ENCODE results near the gene EPB41L3.

The EPB41L3 gene

DNA sequence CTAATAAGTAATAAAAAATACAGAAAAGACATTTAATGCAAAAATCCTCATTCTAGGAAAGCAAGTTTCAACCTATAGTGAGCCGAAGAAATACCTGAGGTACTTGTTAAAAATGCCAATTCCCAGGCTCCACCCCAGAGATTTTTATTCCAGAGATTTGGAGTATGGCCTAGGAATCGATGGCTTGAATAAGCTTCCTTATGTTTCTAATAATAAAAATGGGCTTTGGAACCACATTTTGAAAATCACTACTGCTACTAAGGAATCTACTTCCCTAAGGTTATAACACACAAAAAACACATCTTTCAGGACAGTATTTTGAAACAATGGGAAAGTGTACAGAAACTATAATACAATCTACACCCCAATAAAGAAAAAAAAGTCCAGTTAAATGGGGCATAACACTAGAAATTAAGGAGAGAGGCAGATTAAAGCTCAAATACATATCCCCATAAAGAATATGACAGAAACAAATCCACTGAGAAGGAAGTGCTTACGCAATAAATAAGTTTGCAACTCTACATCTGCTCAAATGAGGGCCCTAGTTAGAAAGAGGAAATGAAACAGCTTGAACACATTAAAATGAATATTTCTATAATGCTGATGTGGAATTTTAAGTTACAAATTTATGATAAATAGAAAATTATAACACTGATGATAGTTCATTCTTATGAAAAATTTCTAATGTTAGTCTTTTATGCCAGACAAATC lies 103.7 kb downstream of the EPB41L3 start:
- TF ChIP-seq, protein P1, sequence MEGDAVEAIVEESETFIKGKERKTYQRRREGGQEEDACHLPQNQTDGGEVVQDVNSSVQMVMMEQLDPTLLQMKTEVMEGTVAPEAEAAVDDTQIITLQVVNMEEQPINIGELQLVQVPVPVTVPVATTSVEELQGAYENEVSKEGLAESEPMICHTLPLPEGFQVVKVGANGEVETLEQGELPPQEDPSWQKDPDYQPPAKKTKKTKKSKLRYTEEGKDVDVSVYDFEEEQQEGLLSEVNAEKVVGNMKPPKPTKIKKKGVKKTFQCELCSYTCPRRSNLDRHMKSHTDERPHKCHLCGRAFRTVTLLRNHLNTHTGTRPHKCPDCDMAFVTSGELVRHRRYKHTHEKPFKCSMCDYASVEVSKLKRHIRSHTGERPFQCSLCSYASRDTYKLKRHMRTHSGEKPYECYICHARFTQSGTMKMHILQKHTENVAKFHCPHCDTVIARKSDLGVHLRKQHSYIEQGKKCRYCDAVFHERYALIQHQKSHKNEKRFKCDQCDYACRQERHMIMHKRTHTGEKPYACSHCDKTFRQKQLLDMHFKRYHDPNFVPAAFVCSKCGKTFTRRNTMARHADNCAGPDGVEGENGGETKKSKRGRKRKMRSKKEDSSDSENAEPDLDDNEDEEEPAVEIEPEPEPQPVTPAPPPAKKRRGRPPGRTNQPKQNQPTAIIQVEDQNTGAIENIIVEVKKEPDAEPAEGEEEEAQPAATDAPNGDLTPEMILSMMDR (IDR thresholded peaks at IDR 0.05; ENCODE audit: control insufficient read depth, extremely low read depth, insufficient read depth): no peak
- DNase-seq (ENCODE audit: low read depth): no peak

DNA sequence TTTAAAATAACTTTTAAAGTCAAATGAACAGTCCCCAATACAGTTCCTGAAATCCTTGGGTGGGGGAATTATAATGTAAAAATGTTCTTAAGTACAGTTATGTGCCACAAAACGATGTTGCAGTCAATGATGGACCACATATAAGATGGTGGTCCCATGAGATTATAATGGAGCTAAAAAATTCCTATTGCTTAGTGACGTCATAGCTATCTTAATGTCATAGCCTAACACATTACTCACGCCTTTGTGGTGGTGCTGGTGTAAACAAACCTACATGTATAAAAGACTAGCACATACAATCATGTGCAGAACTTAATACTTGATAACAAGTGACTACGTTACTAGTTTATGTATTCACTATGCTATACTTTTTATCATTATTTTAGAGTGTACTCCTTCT lies 109.4 kb downstream of the EPB41L3 start:
- TF ChIP-seq, protein P1 (IDR thresholded peaks at IDR 0.05; ENCODE audit: control insufficient read depth, extremely low read depth, insufficient read depth): no peak
- no peak for DNase-seq (ENCODE audit: low read depth)
- no peak overlapping the region for H3K4me3 ChIP-seq (ENCODE audit: low read depth, low read length)

More for the DNA sequence above, 103.7 kb downstream of the EPB41L3 start:
- H3K4me3 ChIP-seq (ENCODE audit: low read depth, low read length): no peak overlapping the region

DNA sequence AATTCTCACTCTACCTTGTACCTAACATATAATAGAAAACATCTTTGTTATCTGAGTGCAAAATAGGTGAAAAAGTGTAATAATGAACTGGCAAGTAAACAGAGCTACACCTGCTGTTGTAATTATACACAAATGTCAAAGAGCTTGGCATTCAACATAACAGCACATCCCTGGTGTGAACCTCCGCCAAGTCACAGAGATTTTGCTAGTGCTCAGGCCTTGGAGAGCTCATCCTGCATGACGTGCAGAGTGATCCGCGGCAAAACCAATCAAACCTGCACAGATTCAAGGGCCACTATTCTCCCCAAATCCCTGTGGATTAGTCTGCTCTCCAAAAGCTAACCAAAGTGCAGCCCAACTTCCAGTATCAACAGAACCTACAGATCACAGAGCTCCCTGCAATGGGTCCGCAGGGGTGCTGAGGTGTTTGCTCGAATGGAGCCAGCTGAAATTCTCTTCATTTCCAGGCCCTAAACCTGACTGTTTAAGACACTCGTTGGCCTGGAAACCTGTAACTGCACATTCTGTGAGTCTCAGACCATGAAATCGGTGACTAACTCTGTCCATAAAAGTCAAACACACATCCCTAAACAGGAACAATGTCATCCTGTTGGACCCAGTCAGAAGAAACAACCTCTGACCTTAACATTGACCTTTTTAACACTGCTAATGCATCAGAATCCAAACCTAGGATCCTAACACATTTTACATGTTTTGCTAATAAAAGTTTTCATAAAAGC lies 111.8 kb downstream of the EPB41L3 start:
- TF ChIP-seq, protein P1 (IDR thresholded peaks at IDR 0.05; ENCODE audit: control insufficient read depth, extremely low read depth, insufficient read depth): no peak
- no peak overlapping the region for H3K4me3 ChIP-seq (ENCODE audit: low read depth, low read length)

DNA sequence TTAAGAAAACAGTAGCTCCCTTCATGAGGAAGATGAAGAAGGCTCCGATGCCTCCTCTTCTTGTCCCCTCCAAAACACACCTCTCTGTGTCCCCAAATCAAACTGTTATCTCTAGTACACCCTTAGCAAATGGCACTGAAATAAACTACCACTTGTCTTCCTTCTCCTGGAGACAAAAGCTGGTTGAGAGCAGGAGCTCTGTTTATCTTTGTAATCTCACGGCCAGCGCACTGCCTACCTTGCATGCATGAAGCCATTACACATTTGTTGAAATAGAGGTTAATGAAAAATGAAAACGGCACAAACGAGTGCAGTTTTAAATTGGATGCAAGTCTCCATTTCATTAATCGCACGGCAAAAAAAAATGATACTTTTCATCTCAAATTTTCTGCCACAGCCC lies 113.7 kb downstream of the EPB41L3 start:
- no peak overlapping the region for H3K4me3 ChIP-seq (ENCODE audit: low read depth, low read length)
- DNase-seq (ENCODE audit: low read depth): no peak
- TF ChIP-seq, protein P1 (IDR thresholded peaks at IDR 0.05; ENCODE audit: control insufficient read depth, extremely low read depth, insufficient read depth): no peak

More for the DNA sequence above, 111.8 kb downstream of the EPB41L3 start:
- no peak for DNase-seq (ENCODE audit: low read depth)

DNA sequence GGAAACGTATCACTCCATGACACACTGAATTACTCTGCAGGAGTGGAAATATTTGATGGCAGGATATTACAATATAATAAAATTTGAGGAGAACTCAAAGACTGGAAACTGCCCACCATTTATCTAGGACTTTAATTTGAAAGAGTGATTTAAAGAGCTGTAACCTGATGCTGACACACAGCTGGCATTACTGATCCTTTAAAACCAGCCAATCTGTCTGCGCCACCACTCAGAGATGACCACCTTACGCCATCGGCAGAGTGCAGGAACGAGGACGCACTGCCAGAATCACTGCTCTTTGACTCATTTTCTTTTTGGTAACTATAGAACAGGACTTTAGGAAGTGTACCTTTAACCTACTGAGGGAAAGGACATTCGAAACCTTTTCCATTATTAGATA lies 114.1 kb downstream of the EPB41L3 start:
- TF ChIP-seq, protein P1 (IDR thresholded peaks at IDR 0.05; ENCODE audit: control insufficient read depth, extremely low read depth, insufficient read depth): no peak
- DNase-seq (ENCODE audit: low read depth): no peak
- H3K4me3 ChIP-seq (ENCODE audit: low read depth, low read length): no peak overlapping the region

DNA sequence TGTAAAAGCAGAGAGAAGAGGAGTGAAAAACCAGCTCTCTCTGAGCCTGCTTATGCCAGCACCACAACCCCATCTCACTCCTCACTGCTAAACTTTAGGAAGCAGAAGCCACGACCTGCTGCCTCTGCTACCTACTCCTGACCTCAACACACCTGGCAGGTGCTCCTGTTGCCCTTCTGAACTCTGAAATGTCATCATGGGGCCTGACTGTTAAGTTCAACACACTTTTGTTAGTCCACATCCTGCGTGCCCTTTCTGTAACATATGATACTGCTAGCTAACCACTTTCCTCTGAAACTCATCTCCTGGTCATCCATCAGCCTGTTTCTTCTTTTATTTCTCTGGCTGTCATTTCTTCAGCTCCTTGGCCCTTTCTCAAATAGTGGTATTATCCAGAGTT lies 118.1 kb downstream of the EPB41L3 start:
- TF ChIP-seq, protein P1 (IDR thresholded peaks at IDR 0.05; ENCODE audit: control insufficient read depth, extremely low read depth, insufficient read depth): no peak
- DNase-seq (ENCODE audit: low read depth): no peak
- no peak overlapping the region for H3K4me3 ChIP-seq (ENCODE audit: low read depth, low read length)

All from LNCaP clone FGC (cell line).